Skeletal muscle tissue (tissue), 4 donors: ENCODE results near the gene PLXNB2. TPM values are rescaled to one million over a fixed set of nuclear protein-coding genes. Genes with fewer than 3 reads are reported as not detected.

Experiments used
- H3K27ac ChIP-seq: one replicate; pipeline ENCODE4 v1.7.0; 2013; ENCODE audit warnings: mild to moderate bottlenecking, low read depth, low read length, inconsistent platforms
- H3K27me3 ChIP-seq, 3 donors: one replicate each; pipeline ENCODE4 v1.7.0; 2013; ENCODE audit warnings: low read length in 3 of 3; ENCODE audit not compliant: control insufficient read depth in 3 of 3, insufficient read depth in 3 of 3
- H3K36me3 ChIP-seq, 3 donors: one replicate each; pipeline ENCODE4 v1.7.0; 2013; ENCODE audit warnings: low read length in 3 of 3; ENCODE audit not compliant: control insufficient read depth in 3 of 3, insufficient read depth in 3 of 3
- H3K4me1 ChIP-seq, 3 donors: one replicate each; pipeline ENCODE4 v1.7.0; 2013; ENCODE audit warnings: low read length in 3 of 3, mild to moderate bottlenecking in 3 of 3; ENCODE audit not compliant: control insufficient read depth in 3 of 3, insufficient read depth in 3 of 3
- H3K4me3 ChIP-seq, 3 donors: one replicate each; pipeline ENCODE4 v1.7.0; 2013; ENCODE audit warnings: low read length in 3 of 3
- H3K9ac ChIP-seq, 3 donors: one replicate each; pipeline ENCODE4 v1.7.0; 2013; ENCODE audit warnings: low read length in 3 of 3, mild to moderate bottlenecking in 3 of 3, moderate library complexity in 2 of 3, low read depth in 1 of 3
- H3K9me3 ChIP-seq, 3 donors: one replicate each; pipeline ENCODE4 v1.7.0; 2013; ENCODE audit warnings: low read length in 3 of 3; ENCODE audit not compliant: control insufficient read depth in 3 of 3
- total RNA-seq: library from RNA; depleted of rRNA; stranded (reverse); fragments of >200 nt; gene quantifications from one replicate; pipeline ENCODE4 v1.2.3, GENCODE V29; 2014
- donor health status: Osteomylitis.

The PLXNB2 gene
- total RNA-seq, 1 donor from 2014 or later = 48.5 TPM

- no peaks in the 10 kb centered on the region for H3K9me3 ChIP-seq
- H3K4me1 ChIP-seq = no peaks in the 10 kb centered on the region
- no peak overlapping the region for H3K9ac ChIP-seq
- H3K36me3 ChIP-seq = peaks cover 21 to 38% (median 35%) of the 10 kb centered on the region in 3 donors
- H3K27me3 ChIP-seq = no peaks in the 10 kb centered on the region
- H3K27ac ChIP-seq = no peak overlapping the region
- no peak overlapping the region for H3K4me3 ChIP-seq
Measured at GRCh38 chr22:50281384-50281760, 26.1 kb downstream of the PLXNB2 start.

GRCh38 chr22:50280708-50281383 lies 26.6 kb downstream of the PLXNB2 start:
- Histone ChIP-seq H3K4me1 (no peaks in the 10 kb centered on the region), H3K9me3 (no peaks in the 10 kb centered on the region), H3K27me3 (no peaks in the 10 kb centered on the region), H3K36me3 (peaks cover 18 to 34% (median 30%) of the 10 kb centered on the region in 3 donors), H3K27ac (no peak overlapping the region), H3K4me3 (no peak overlapping the region), H3K9ac (no peak overlapping the region)

- Histone ChIP-seq H3K4me3 (no peak overlapping the region), H3K9me3 (no peaks in the 10 kb centered on the region), H3K27me3 (no peaks in the 10 kb centered on the region), H3K36me3 (peaks cover 18 to 32% (median 28%) of the 10 kb centered on the region in 3 donors), H3K27ac (no peak overlapping the region), H3K9ac (no peak overlapping the region), H3K4me1 (no peaks in the 10 kb centered on the region)
Measured at GRCh38 chr22:50280022-50280707, 27.3 kb downstream of the PLXNB2 start.

GRCh38 chr22:50278956-50279619 lies 28.4 kb downstream of the PLXNB2 start:
- H3K27ac ChIP-seq = no peak overlapping the region
- H3K9me3 ChIP-seq = no peaks in the 10 kb centered on the region
- H3K27me3 ChIP-seq = no peaks in the 10 kb centered on the region
- H3K9ac ChIP-seq = no peak overlapping the region
- H3K4me3 ChIP-seq = no peak overlapping the region
- H3K4me1 ChIP-seq = peaks cover 2% of the 10 kb centered on the region in 3 donors
- H3K36me3 ChIP-seq = peaks cover 15 to 30% (median 28%) of the 10 kb centered on the region in 3 donors

GRCh38 chr22:50278461-50278860 lies 29.0 kb downstream of the PLXNB2 start:
- H3K9me3 ChIP-seq = no peaks in the 10 kb centered on the region
- no peak overlapping the region for H3K9ac ChIP-seq
- peaks cover 2 to 6% (median 3%) of the 10 kb centered on the region in 3 donors for H3K4me1 ChIP-seq
- peaks cover 15 to 30% (median 26%) of the 10 kb centered on the region in 3 donors for H3K36me3 ChIP-seq
- H3K27me3 ChIP-seq = no peaks in the 10 kb centered on the region
- H3K27ac ChIP-seq = no peak overlapping the region
- H3K4me3 ChIP-seq = no peak overlapping the region

GRCh38 chr22:50277761-50278160 lies 29.7 kb downstream of the PLXNB2 start:
- H3K9ac ChIP-seq = no peak overlapping the region
- peaks cover 11 to 30% (median 26%) of the 10 kb centered on the region in 3 donors for H3K36me3 ChIP-seq
- H3K4me3 ChIP-seq = no peak overlapping the region

GRCh38 chr22:50276143-50276542 lies 31.3 kb downstream of the PLXNB2 start:
- Histone ChIP-seq H3K4me3 (no peak overlapping the region), H3K9ac (no peak overlapping the region), H3K27me3 (peaks cover 0 to 9% (median 7%) of the 10 kb centered on the region in 3 donors), H3K9me3 (no peaks in the 10 kb centered on the region), H3K27ac (no peak overlapping the region), H3K4me1 (peaks cover 4 to 13% (median 7%) of the 10 kb centered on the region in 3 donors), H3K36me3 (peaks cover 9 to 22% (median 19%) of the 10 kb centered on the region in 3 donors)

More at GRCh38 chr22:50277761-50278160, 29.7 kb downstream of the PLXNB2 start:
- Histone ChIP-seq H3K9me3 (no peaks in the 10 kb centered on the region), H3K27ac (no peak overlapping the region), H3K27me3 (peaks cover 0 to 2% (median 2%) of the 10 kb centered on the region in 3 donors), H3K4me1 (peaks cover 2 to 6% (median 3%) of the 10 kb centered on the region in 3 donors)

GRCh38 chr22:50275181-50276055 lies 32.0 kb downstream of the PLXNB2 start:
- Histone ChIP-seq H3K36me3 (peaks cover 5 to 16% (median 16%) of the 10 kb centered on the region in 3 donors), H3K9ac (no peak overlapping the region), H3K27ac (no peak overlapping the region), H3K4me1 (peaks cover 11 to 21% (median 14%) of the 10 kb centered on the region in 3 donors), H3K9me3 (no peaks in the 10 kb centered on the region), H3K4me3 (no peak overlapping the region), H3K27me3 (peaks cover 0 to 12% (median 7%) of the 10 kb centered on the region in 3 donors)

- no peak overlapping the region for H3K27ac ChIP-seq
- no peak overlapping the region for H3K4me3 ChIP-seq
- peaks cover 2 to 14% (median 12%) of the 10 kb centered on the region in 3 donors for H3K36me3 ChIP-seq
Measured at GRCh38 chr22:50274771-50275170, 32.7 kb downstream of the PLXNB2 start.

More at GRCh38 chr22:50274771-50275170, 32.7 kb downstream of the PLXNB2 start:
- Histone ChIP-seq H3K9me3 (no peaks in the 10 kb centered on the region), H3K27me3 (peaks cover 0 to 12% (median 7%) of the 10 kb centered on the region in 3 donors), H3K9ac (no peak overlapping the region), H3K4me1 (peaks cover 11 to 22% (median 15%) of the 10 kb centered on the region in 3 donors)
